Measurements from ENCODE around the gene ATP5ME.

- TF ChIP-seq CTCF (IDR thresholded peaks at IDR 0.05) = no peak
- no peak for TF ChIP-seq POLR2A (IDR thresholded peaks at IDR 0.05)
These were observed 47.6 kb downstream of the ATP5ME start for GRCh38 chr4:626201-627091.

All from heart left ventricle (tissue), 13 donors.